GM10847 (cell line): Measurements from ENCODE around the gene C2orf78.

Experiments
- POLR2A ChIP-seq: IDR thresholded peaks from 2 replicates; pipeline ENCODE4 v1.6.1; 2011; ENCODE audit not compliant: insufficient read length; ENCODE audit errors: extremely low read depth

The C2orf78 gene

GRCh38 chr2:73851274-73851673 is 67.3 kb downstream of the C2orf78 start:
- TF ChIP-seq POLR2A, result no peak

GRCh38 chr2:73852020-73852419 is 68.0 kb downstream of the C2orf78 start:
- no peak for TF ChIP-seq POLR2A

- TF ChIP-seq POLR2A, result no peak
Measured at GRCh38 chr2:73855526-73855925, 71.5 kb downstream of the C2orf78 start.

- no peak for TF ChIP-seq POLR2A
Measured at GRCh38 chr2:73856214-73856613, 72.2 kb downstream of the C2orf78 start.

- TF ChIP-seq POLR2A, result no peak
Measured at GRCh38 chr2:73859721-73860586, 76.0 kb downstream of the C2orf78 start.

- no peak for TF ChIP-seq POLR2A
Measured at GRCh38 chr2:73862987-73863386, 79.0 kb downstream of the C2orf78 start.
